ENCODE data around the gene DNPH1. TPM values are rescaled to one million over a fixed set of nuclear protein-coding genes. Genes with fewer than 3 reads are reported as not detected.

The DNPH1 gene
- total RNA-seq, 4 donors from 2014 or later: 16.1 to 367 (median 128) TPM

DNA sequence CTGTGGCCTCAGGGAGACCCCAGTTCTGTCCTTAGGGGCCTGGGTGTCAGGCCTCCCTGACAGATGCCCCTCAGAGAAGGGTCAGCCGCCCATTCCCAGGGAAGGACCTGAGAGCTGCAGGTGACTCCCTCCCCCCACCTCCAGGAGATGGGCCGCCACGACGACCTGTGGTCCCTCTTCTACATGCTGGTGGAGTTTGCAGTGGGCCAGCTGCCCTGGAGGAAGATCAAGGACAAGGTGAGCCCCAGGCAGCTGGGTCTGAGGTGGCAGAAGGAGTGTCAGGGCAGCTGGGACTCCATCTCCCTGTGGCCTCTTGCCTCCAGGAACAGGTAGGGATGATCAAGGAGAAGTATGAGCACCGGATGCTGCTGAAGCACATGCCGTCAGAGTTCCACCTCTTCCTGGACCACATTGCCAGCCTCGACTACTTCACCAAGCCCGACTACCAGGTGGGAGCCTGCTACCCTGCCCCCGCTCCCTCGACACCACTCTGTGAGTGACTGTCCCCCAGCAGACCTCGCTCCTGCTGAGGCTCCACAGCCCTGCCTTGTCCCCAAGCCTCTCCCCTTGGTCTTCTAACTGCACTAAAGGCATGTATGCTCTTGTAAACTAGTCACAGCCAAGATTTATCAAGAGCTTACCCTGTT lies 26.2 kb upstream of the DNPH1 start:
- H3K4me1 ChIP-seq: peaks cover 0 to 4% (median 0%) of the 10 kb centered on the region in 4 donors
- H3K36me3 ChIP-seq: no peaks in the 10 kb centered on the region
- no peak overlapping the region for H3K27ac ChIP-seq
- peaks cover 24% of the 10 kb centered on the region for H3K27me3 ChIP-seq
- H3K9me3 ChIP-seq: no peaks in the 10 kb centered on the region
- intact Hi-C loops (cut with DNase I; ENCODE audit: low total_unique reads): no loop called here
- no peak overlapping the region for H3K4me3 ChIP-seq
- TF ChIP-seq EP300 (IDR thresholded peaks at IDR 0.05; ENCODE audit: low read depth) (no peak), POLR2A (IDR thresholded peaks at IDR 0.05) (no peak), POLR2AphosphoS5 (IDR thresholded peaks at IDR 0.05) (no peak)
- TF ChIP-seq, protein P1, sequence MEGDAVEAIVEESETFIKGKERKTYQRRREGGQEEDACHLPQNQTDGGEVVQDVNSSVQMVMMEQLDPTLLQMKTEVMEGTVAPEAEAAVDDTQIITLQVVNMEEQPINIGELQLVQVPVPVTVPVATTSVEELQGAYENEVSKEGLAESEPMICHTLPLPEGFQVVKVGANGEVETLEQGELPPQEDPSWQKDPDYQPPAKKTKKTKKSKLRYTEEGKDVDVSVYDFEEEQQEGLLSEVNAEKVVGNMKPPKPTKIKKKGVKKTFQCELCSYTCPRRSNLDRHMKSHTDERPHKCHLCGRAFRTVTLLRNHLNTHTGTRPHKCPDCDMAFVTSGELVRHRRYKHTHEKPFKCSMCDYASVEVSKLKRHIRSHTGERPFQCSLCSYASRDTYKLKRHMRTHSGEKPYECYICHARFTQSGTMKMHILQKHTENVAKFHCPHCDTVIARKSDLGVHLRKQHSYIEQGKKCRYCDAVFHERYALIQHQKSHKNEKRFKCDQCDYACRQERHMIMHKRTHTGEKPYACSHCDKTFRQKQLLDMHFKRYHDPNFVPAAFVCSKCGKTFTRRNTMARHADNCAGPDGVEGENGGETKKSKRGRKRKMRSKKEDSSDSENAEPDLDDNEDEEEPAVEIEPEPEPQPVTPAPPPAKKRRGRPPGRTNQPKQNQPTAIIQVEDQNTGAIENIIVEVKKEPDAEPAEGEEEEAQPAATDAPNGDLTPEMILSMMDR (IDR thresholded peaks at IDR 0.05): no peak
- no peak for DNase-seq
- in situ Hi-C loops (cut with MboI; ENCODE audit: low pct_ligation_motif_present in 1 of 4, low pct_unique_long_range_greater_than_20kb in 1 of 4, low sequenced_read_pairs in 3 of 4): no loop called here
- WGBS, 2 donors (ENCODE audit: low coverage in 1 of 2): 86 to 100% methylated on average over 4 to 11 of the region's 11 CpGs

DNA sequence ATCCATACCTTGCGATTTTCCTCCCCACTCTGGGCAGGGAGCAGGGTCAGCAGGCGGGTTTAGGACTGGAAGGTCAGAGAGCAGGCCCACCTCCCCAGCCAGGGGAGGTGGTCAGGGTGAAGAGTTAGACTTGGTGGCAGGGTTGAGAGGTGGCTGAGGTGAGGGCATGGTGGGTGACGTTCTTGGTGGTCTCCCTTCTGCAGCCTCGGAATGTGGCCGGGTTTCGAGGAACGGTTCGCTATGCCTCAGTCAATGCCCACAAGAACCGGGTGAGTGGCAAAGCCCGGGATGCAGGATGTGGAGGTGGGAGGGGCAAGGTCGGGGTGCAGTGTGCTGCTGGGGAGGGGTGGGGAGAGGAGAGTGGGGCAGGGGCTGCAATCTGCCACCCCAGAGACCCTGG lies 25.6 kb upstream of the DNPH1 start:
- DNase-seq: no peak
- Histone ChIP-seq H3K27ac (no peak overlapping the region), H3K9me3 (no peaks in the 10 kb centered on the region), H3K27me3 (peaks cover 24% of the 10 kb centered on the region), H3K4me1 (peaks cover 0 to 4% (median 0%) of the 10 kb centered on the region in 4 donors), H3K4me3 (no peak overlapping the region), H3K36me3 (no peaks in the 10 kb centered on the region)
- WGBS, 2 donors (ENCODE audit: low coverage in 1 of 2): 83 to 86% methylated on average over 8 to 11 of the region's 11 CpGs
- in situ Hi-C loops (cut with MboI; ENCODE audit: low pct_ligation_motif_present in 1 of 4, low pct_unique_long_range_greater_than_20kb in 1 of 4, low sequenced_read_pairs in 3 of 4) (no loop called here), intact Hi-C loops (cut with DNase I; ENCODE audit: low total_unique reads) (no loop called here)
- TF ChIP-seq, protein P1 (IDR thresholded peaks at IDR 0.05): no peak
- TF ChIP-seq POLR2AphosphoS5 (IDR thresholded peaks at IDR 0.05) (no peak), POLR2A (IDR thresholded peaks at IDR 0.05) (no peak), EP300 (IDR thresholded peaks at IDR 0.05; ENCODE audit: low read depth) (no peak)

- Histone ChIP-seq H3K4me3 (no peak overlapping the region), H3K4me1 (peaks cover 0 to 4% (median 0%) of the 10 kb centered on the region in 4 donors), H3K36me3 (no peaks in the 10 kb centered on the region), H3K27ac (no peak overlapping the region), H3K27me3 (peaks cover 24% of the 10 kb centered on the region), H3K9me3 (no peaks in the 10 kb centered on the region)
- intact Hi-C loops (cut with DNase I; ENCODE audit: low total_unique reads): no loop called here
- in situ Hi-C loops (cut with MboI; ENCODE audit: low pct_ligation_motif_present in 1 of 4, low pct_unique_long_range_greater_than_20kb in 1 of 4, low sequenced_read_pairs in 3 of 4): no loop called here
- WGBS, 2 donors (ENCODE audit: low coverage in 1 of 2): 87% methylated on average over 13 of the region's 15 CpGs; no CpG with 5 or more reads in 1 of the 2 donors
- TF ChIP-seq POLR2A (IDR thresholded peaks at IDR 0.05): no peak
- TF ChIP-seq, protein P1 (IDR thresholded peaks at IDR 0.05): no peak
- no peak for TF ChIP-seq EP300 (IDR thresholded peaks at IDR 0.05; ENCODE audit: low read depth)
- TF ChIP-seq POLR2AphosphoS5 (IDR thresholded peaks at IDR 0.05): no peak
- DNase-seq: no peak
These were observed 25.0 kb upstream of the DNPH1 start for GRCh38 chr6:43254138-43254817.

GRCh38 chr6:43253401-43253800 lies 24.1 kb upstream of the DNPH1 start:
- peaks cover 0 to 4% (median 0%) of the 10 kb centered on the region in 4 donors for H3K4me1 ChIP-seq
- 95% methylated on average over 11 of the region's 11 CpGs; no CpG with 5 or more reads in 1 of the 2 donors for WGBS, 2 donors (ENCODE audit: low coverage in 1 of 2)
- intact Hi-C loops (cut with DNase I; ENCODE audit: low total_unique reads) (no loop called here), in situ Hi-C loops (cut with MboI; ENCODE audit: low pct_ligation_motif_present in 1 of 4, low pct_unique_long_range_greater_than_20kb in 1 of 4, low sequenced_read_pairs in 3 of 4) (no loop called here)
- H3K27me3 ChIP-seq: peaks cover 29% of the 10 kb centered on the region
- H3K36me3 ChIP-seq: no peaks in the 10 kb centered on the region
- no peak for DNase-seq
- no peak overlapping the region for H3K4me3 ChIP-seq
- no peaks in the 10 kb centered on the region for H3K9me3 ChIP-seq
- TF ChIP-seq EP300 (IDR thresholded peaks at IDR 0.05; ENCODE audit: low read depth) (no peak), POLR2AphosphoS5 (IDR thresholded peaks at IDR 0.05) (no peak), POLR2A (IDR thresholded peaks at IDR 0.05) (no peak)
- TF ChIP-seq, protein P1 (IDR thresholded peaks at IDR 0.05): no peak
- H3K27ac ChIP-seq: no peak overlapping the region

All from transverse colon (tissue), 4 donors.